HG03060 (cell line): Measurements from ENCODE around the gene RCE1.

Source experiments
- ATAC-seq: cut with Tn5 transposase; IDR thresholded peaks from one replicate; pipeline ENCODE4 v1.9.1; 2021; ENCODE audit warnings: low read depth, moderate number of reproducible peaks; ENCODE audit not compliant: unreplicated experiment

The RCE1 gene

GRCh38 chr11:66844496-66845142 lies 1.4 kb downstream of the RCE1 start:
- ATAC-seq = no peak

- ATAC-seq = no peak
These were observed 2.1 kb downstream of the RCE1 start for GRCh38 chr11:66845143-66845875.

- ATAC-seq = no peak
These were observed 2.6 kb downstream of the RCE1 start for GRCh38 chr11:66845876-66846212.

GRCh38 chr11:66846671-66847091 lies 3.4 kb downstream of the RCE1 start:
- ATAC-seq = no peak

- ATAC-seq = no peak
These were observed 4.4 kb downstream of the RCE1 start for GRCh38 chr11:66847461-66848232.

- no peak for ATAC-seq
These were observed 5.6 kb downstream of the RCE1 start for GRCh38 chr11:66848671-66849500.

- ATAC-seq = no peak
These were observed 6.4 kb downstream of the RCE1 start for GRCh38 chr11:66849501-66850234.

GRCh38 chr11:66850235-66850587 lies 7.0 kb downstream of the RCE1 start:
- ATAC-seq = no peak

GRCh38 chr11:66850588-66851238 lies 7.5 kb downstream of the RCE1 start:
- no peak for ATAC-seq

GRCh38 chr11:66851239-66851596 lies 8.0 kb downstream of the RCE1 start:
- ATAC-seq = no peak

GRCh38 chr11:66851698-66852465 lies 8.6 kb downstream of the RCE1 start:
- no peak for ATAC-seq

- no peak for ATAC-seq
These were observed 9.4 kb downstream of the RCE1 start for GRCh38 chr11:66852466-66853241.

- ATAC-seq = no peak
These were observed 10.3 kb downstream of the RCE1 start for GRCh38 chr11:66853242-66854229.

GRCh38 chr11:66854231-66854661 lies 11.0 kb downstream of the RCE1 start:
- ATAC-seq = no peak

GRCh38 chr11:66854729-66855211 lies 11.5 kb downstream of the RCE1 start:
- no peak for ATAC-seq

GRCh38 chr11:66855574-66856495 lies 12.6 kb downstream of the RCE1 start:
- no peak for ATAC-seq
